Measurements from ENCODE around the gene HPGDS.

The HPGDS gene

GRCh38 chr4:94285666-94286065, 57.0 kb downstream of the HPGDS start:
- H3K4me3 ChIP-seq (ENCODE audit: control insufficient read depth, low read depth, low read length): no peak overlapping the region
- TF ChIP-seq, protein P1, sequence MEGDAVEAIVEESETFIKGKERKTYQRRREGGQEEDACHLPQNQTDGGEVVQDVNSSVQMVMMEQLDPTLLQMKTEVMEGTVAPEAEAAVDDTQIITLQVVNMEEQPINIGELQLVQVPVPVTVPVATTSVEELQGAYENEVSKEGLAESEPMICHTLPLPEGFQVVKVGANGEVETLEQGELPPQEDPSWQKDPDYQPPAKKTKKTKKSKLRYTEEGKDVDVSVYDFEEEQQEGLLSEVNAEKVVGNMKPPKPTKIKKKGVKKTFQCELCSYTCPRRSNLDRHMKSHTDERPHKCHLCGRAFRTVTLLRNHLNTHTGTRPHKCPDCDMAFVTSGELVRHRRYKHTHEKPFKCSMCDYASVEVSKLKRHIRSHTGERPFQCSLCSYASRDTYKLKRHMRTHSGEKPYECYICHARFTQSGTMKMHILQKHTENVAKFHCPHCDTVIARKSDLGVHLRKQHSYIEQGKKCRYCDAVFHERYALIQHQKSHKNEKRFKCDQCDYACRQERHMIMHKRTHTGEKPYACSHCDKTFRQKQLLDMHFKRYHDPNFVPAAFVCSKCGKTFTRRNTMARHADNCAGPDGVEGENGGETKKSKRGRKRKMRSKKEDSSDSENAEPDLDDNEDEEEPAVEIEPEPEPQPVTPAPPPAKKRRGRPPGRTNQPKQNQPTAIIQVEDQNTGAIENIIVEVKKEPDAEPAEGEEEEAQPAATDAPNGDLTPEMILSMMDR (IDR thresholded peaks at IDR 0.05; ENCODE audit: control insufficient read depth, insufficient read depth, low read depth, low read length, missing control alignments): no peak
- no peak for DNase-seq (ENCODE audit: low read depth)

DNA sequence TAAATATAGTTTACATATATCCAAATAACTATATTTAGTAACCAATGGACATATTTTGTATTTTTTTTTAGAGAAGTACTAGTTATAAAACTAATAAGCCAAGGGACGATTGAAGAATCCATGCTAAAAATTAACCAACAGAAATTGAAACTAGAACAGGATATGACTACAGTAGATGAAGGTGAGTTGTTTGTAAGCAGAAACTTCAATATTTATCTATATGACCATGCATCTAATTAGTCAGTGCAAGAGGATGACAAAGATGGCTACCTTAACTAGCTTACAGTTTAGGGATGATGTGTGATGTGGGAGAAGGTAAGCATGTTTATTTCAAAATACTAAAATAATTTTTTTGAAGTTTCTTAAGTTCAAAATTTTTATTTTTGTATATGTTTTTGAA, 57.7 kb downstream of the HPGDS start:
- TF ChIP-seq, protein P1 (IDR thresholded peaks at IDR 0.05; ENCODE audit: control insufficient read depth, insufficient read depth, low read depth, low read length, missing control alignments): no peak
- DNase-seq (ENCODE audit: low read depth): no peak
- H3K4me3 ChIP-seq (ENCODE audit: control insufficient read depth, low read depth, low read length): no peak overlapping the region

DNA sequence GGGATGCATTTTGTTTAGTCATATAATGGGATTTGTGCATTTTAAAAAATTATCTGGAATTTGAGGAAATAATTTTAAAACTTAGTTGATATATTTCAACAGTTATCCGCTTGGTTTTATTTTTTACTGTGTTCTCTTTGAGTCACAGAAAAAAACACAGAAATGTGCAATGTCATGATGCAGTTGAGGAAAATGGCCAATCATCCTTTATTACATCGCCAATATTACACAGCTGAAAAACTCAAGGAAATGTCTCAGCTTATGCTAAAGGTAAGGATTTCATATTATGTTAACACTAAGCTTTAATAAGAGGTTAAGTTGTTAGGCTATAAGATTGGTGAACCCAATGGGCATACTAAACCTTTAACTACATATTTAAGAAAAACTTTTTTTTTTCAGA, 63.9 kb downstream of the HPGDS start:
- DNase-seq (ENCODE audit: low read depth): no peak
- TF ChIP-seq, protein P1 (IDR thresholded peaks at IDR 0.05; ENCODE audit: control insufficient read depth, insufficient read depth, low read depth, low read length, missing control alignments): no peak
- no peak overlapping the region for H3K4me3 ChIP-seq (ENCODE audit: control insufficient read depth, low read depth, low read length)

- TF ChIP-seq, protein P1 (IDR thresholded peaks at IDR 0.05; ENCODE audit: control insufficient read depth, insufficient read depth, low read depth, low read length, missing control alignments): no peak
- DNase-seq (ENCODE audit: low read depth): no peak
- no peak overlapping the region for H3K4me3 ChIP-seq (ENCODE audit: control insufficient read depth, low read depth, low read length)
These were observed 65.1 kb downstream of the HPGDS start for GRCh38 chr4:94277534-94277933.

DNA sequence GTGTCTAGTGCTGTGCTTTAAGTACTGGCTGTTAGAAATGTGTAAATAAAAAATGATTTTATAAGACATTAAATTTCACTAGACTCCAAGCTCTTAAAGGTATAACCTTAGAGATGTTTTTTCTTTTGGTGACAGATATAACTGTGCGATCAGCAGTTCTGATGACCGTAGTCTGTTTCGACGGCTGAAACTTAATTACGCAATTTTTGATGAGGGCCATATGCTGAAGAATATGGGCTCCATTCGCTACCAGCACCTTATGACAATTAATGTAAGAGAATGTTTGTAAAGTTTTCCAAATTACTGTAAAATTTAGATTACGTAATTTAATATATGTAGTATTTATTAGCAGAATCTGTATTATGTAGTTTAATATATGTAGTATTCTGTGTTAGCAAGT, 66.4 kb downstream of the HPGDS start:
- no peak for DNase-seq (ENCODE audit: low read depth)
- H3K4me3 ChIP-seq (ENCODE audit: control insufficient read depth, low read depth, low read length): no peak overlapping the region
- TF ChIP-seq, protein P1 (IDR thresholded peaks at IDR 0.05; ENCODE audit: control insufficient read depth, insufficient read depth, low read depth, low read length, missing control alignments): no peak

- H3K4me3 ChIP-seq (ENCODE audit: control insufficient read depth, low read depth, low read length): no peak overlapping the region
- TF ChIP-seq, protein P1 (IDR thresholded peaks at IDR 0.05; ENCODE audit: control insufficient read depth, insufficient read depth, low read depth, low read length, missing control alignments): no peak
- DNase-seq (ENCODE audit: low read depth): peak; percentile 29
These were observed 67.7 kb downstream of the HPGDS start for GRCh38 chr4:94274912-94275311.

GRCh38 chr4:94271248-94271647, 71.4 kb downstream of the HPGDS start:
- TF ChIP-seq, protein P1 (IDR thresholded peaks at IDR 0.05; ENCODE audit: control insufficient read depth, insufficient read depth, low read depth, low read length, missing control alignments): no peak

More at GRCh38 chr4:94271248-94271647, 71.4 kb downstream of the HPGDS start:
- H3K4me3 ChIP-seq (ENCODE audit: control insufficient read depth, low read depth, low read length): no peak overlapping the region
- DNase-seq (ENCODE audit: low read depth): no peak
